Measurements from ENCODE around the gene ZNF862. TPM values are rescaled to one million over a fixed set of nuclear protein-coding genes. Genes with fewer than 3 reads are reported as not detected.

ZNF862 gene
- total and polyA plus RNA-seq, 5 donors from 2014 or later, result 5.3 to 32.8 (median 7.2) TPM

GRCh38 chr7:149844445-149844844 is 6.3 kb downstream of the ZNF862 start:
- DNase-seq (no peak), ATAC-seq (ENCODE audit: low read depth in 2 of 2) (no peak)
- Mint-ChIP-seq H3K4me1 (peaks cover 3 to 41% (median 22%) of the 10 kb centered on the region in 4 donors), H3K27me3 (no peaks in the 10 kb centered on the region), H3K27ac (no peak overlapping the region), H3K9me3 (no peaks in the 10 kb centered on the region), H3K4me3 (no peak overlapping the region), H3K36me3 (peaks cover 17% of the 10 kb centered on the region)
- Histone ChIP-seq H3K4me1 (ENCODE audit: control insufficient read depth, insufficient read depth, low read length, poor library complexity, severe bottlenecking) (peaks cover 5% of the 10 kb centered on the region), H3K36me3 (ENCODE audit: control insufficient read depth, insufficient read depth, low read length) (peaks cover 38% of the 10 kb centered on the region), H3K9me3 (ENCODE audit: control insufficient read depth in 2 of 2, low read length in 2 of 2) (no peaks in the 10 kb centered on the region), H3K4me3 (ENCODE audit: low read depth, low read length) (no peak overlapping the region), H3K27ac (ENCODE audit: insufficient read depth, low read length, poor library complexity, severe bottlenecking) (no peak overlapping the region), H3K27me3 (ENCODE audit: control insufficient read depth, insufficient read depth, low read length) (no peaks in the 10 kb centered on the region)

- Histone ChIP-seq H3K36me3 (ENCODE audit: control insufficient read depth, insufficient read depth, low read length) (peaks cover 42% of the 10 kb centered on the region), H3K4me3 (ENCODE audit: low read depth, low read length) (no peak overlapping the region), H3K4me1 (ENCODE audit: control insufficient read depth, insufficient read depth, low read length, poor library complexity, severe bottlenecking) (no peaks in the 10 kb centered on the region), H3K27me3 (ENCODE audit: control insufficient read depth, insufficient read depth, low read length) (no peaks in the 10 kb centered on the region), H3K27ac (ENCODE audit: insufficient read depth, low read length, poor library complexity, severe bottlenecking) (no peak overlapping the region), H3K9me3 (ENCODE audit: control insufficient read depth in 2 of 2, low read length in 2 of 2) (no peaks in the 10 kb centered on the region)
- H3K27ac Mint-ChIP-seq, result no peak overlapping the region
- DNase-seq (no peak), ATAC-seq (ENCODE audit: low read depth in 2 of 2) (no peak)
- peaks cover 18% of the 10 kb centered on the region for H3K36me3 Mint-ChIP-seq
- no peaks in the 10 kb centered on the region for H3K27me3 Mint-ChIP-seq
- no peak overlapping the region for H3K4me3 Mint-ChIP-seq
- peaks cover 0 to 38% (median 16%) of the 10 kb centered on the region in 4 donors for H3K4me1 Mint-ChIP-seq
- H3K9me3 Mint-ChIP-seq, result no peaks in the 10 kb centered on the region
These were observed 7.2 kb downstream of the ZNF862 start for GRCh38 chr7:149845257-149845980.

GRCh38 chr7:149846021-149846420 is 7.8 kb downstream of the ZNF862 start:
- Histone ChIP-seq H3K36me3 (ENCODE audit: control insufficient read depth, insufficient read depth, low read length) (peaks cover 42% of the 10 kb centered on the region), H3K4me1 (ENCODE audit: control insufficient read depth, insufficient read depth, low read length, poor library complexity, severe bottlenecking) (no peaks in the 10 kb centered on the region), H3K27ac (ENCODE audit: insufficient read depth, low read length, poor library complexity, severe bottlenecking) (no peak overlapping the region), H3K9me3 (ENCODE audit: control insufficient read depth in 2 of 2, low read length in 2 of 2) (no peaks in the 10 kb centered on the region), H3K27me3 (ENCODE audit: control insufficient read depth, insufficient read depth, low read length) (no peaks in the 10 kb centered on the region), H3K4me3 (ENCODE audit: low read depth, low read length) (no peak overlapping the region)
- ATAC-seq (ENCODE audit: low read depth in 2 of 2), result no peak
- H3K27ac Mint-ChIP-seq, result no peak overlapping the region
- DNase-seq, result no peak
- H3K9me3 Mint-ChIP-seq, result no peaks in the 10 kb centered on the region
- peaks cover 0 to 32% (median 13%) of the 10 kb centered on the region in 4 donors for H3K4me1 Mint-ChIP-seq
- no peak overlapping the region for H3K4me3 Mint-ChIP-seq
- H3K36me3 Mint-ChIP-seq, result peaks cover 24% of the 10 kb centered on the region
- H3K27me3 Mint-ChIP-seq, result no peaks in the 10 kb centered on the region

- Histone ChIP-seq H3K27me3 (ENCODE audit: control insufficient read depth, insufficient read depth, low read length) (no peaks in the 10 kb centered on the region), H3K36me3 (ENCODE audit: control insufficient read depth, insufficient read depth, low read length) (peaks cover 42% of the 10 kb centered on the region), H3K4me1 (ENCODE audit: control insufficient read depth, insufficient read depth, low read length, poor library complexity, severe bottlenecking) (no peaks in the 10 kb centered on the region), H3K9me3 (ENCODE audit: control insufficient read depth in 2 of 2, low read length in 2 of 2) (no peaks in the 10 kb centered on the region), H3K4me3 (ENCODE audit: low read depth, low read length) (no peak overlapping the region), H3K27ac (ENCODE audit: insufficient read depth, low read length, poor library complexity, severe bottlenecking) (no peak overlapping the region)
- H3K36me3 Mint-ChIP-seq, result peaks cover 24% of the 10 kb centered on the region
- H3K4me3 Mint-ChIP-seq, result no peak overlapping the region
- no peaks in the 10 kb centered on the region for H3K9me3 Mint-ChIP-seq
- ATAC-seq (ENCODE audit: low read depth in 2 of 2) (no peak), DNase-seq (no peak)
- H3K4me1 Mint-ChIP-seq, result peaks cover 0 to 27% (median 8%) of the 10 kb centered on the region in 4 donors
- no peaks in the 10 kb centered on the region for H3K27me3 Mint-ChIP-seq
- H3K27ac Mint-ChIP-seq, result no peak overlapping the region
These were observed 8.4 kb downstream of the ZNF862 start for GRCh38 chr7:149846436-149847046.

GRCh38 chr7:149849174-149849573 is 11.0 kb downstream of the ZNF862 start:
- no peaks in the 10 kb centered on the region for H3K4me1 ChIP-seq (ENCODE audit: control insufficient read depth, insufficient read depth, low read length, poor library complexity, severe bottlenecking)
- no peaks in the 10 kb centered on the region for H3K27me3 ChIP-seq (ENCODE audit: control insufficient read depth, insufficient read depth, low read length)
- H3K36me3 Mint-ChIP-seq, result peaks cover 32% of the 10 kb centered on the region
- no peak overlapping the region for H3K4me3 ChIP-seq (ENCODE audit: low read depth, low read length)
- no peak overlapping the region for H3K27ac ChIP-seq (ENCODE audit: insufficient read depth, low read length, poor library complexity, severe bottlenecking)
- no peaks in the 10 kb centered on the region for H3K27me3 Mint-ChIP-seq
- no peak for ATAC-seq (ENCODE audit: low read depth in 2 of 2)
- peaks cover 50% of the 10 kb centered on the region for H3K36me3 ChIP-seq (ENCODE audit: control insufficient read depth, insufficient read depth, low read length)
- no peaks in the 10 kb centered on the region for H3K9me3 ChIP-seq (ENCODE audit: control insufficient read depth in 2 of 2, low read length in 2 of 2)
- DNase-seq, result no peak
- H3K4me3 Mint-ChIP-seq, result no peak overlapping the region
- no peak overlapping the region for H3K27ac Mint-ChIP-seq
- H3K4me1 Mint-ChIP-seq, result peaks cover 0 to 14% (median 4%) of the 10 kb centered on the region in 4 donors
- H3K9me3 Mint-ChIP-seq, result no peaks in the 10 kb centered on the region

- no peak for ATAC-seq (ENCODE audit: low read depth in 2 of 2)
- Histone ChIP-seq H3K4me3 (ENCODE audit: low read depth, low read length) (no peak overlapping the region), H3K9me3 (ENCODE audit: control insufficient read depth in 2 of 2, low read length in 2 of 2) (no peaks in the 10 kb centered on the region), H3K27ac (ENCODE audit: insufficient read depth, low read length, poor library complexity, severe bottlenecking) (no peak overlapping the region), H3K36me3 (ENCODE audit: control insufficient read depth, insufficient read depth, low read length) (peaks cover 44% of the 10 kb centered on the region), H3K4me1 (ENCODE audit: control insufficient read depth, insufficient read depth, low read length, poor library complexity, severe bottlenecking) (peaks cover 8% of the 10 kb centered on the region), H3K27me3 (ENCODE audit: control insufficient read depth, insufficient read depth, low read length) (no peaks in the 10 kb centered on the region)
- H3K27me3 Mint-ChIP-seq, result no peaks in the 10 kb centered on the region
- no peak overlapping the region for H3K4me3 Mint-ChIP-seq
- no peak for DNase-seq
- H3K4me1 Mint-ChIP-seq, result peaks cover 0 to 22% (median 10%) of the 10 kb centered on the region in 4 donors
- H3K9me3 Mint-ChIP-seq, result no peaks in the 10 kb centered on the region
- H3K27ac Mint-ChIP-seq, result peak overlapping the region in 1 of 3 donors; percentile 90
- H3K36me3 Mint-ChIP-seq, result peaks cover 32% of the 10 kb centered on the region
These were observed 11.9 kb downstream of the ZNF862 start for GRCh38 chr7:149850007-149850594.

- no peak overlapping the region for H3K27ac ChIP-seq (ENCODE audit: insufficient read depth, low read length, poor library complexity, severe bottlenecking)
- Mint-ChIP-seq H3K4me1 (peaks cover 0 to 26% (median 11%) of the 10 kb centered on the region in 4 donors), H3K36me3 (peaks cover 29% of the 10 kb centered on the region), H3K9me3 (no peaks in the 10 kb centered on the region), H3K4me3 (no peak overlapping the region), H3K27ac (no peak overlapping the region), H3K27me3 (no peaks in the 10 kb centered on the region)
- ATAC-seq (ENCODE audit: low read depth in 2 of 2) (no peak), DNase-seq (no peak)
- H3K36me3 ChIP-seq (ENCODE audit: control insufficient read depth, insufficient read depth, low read length), result peaks cover 40% of the 10 kb centered on the region
- peaks cover 14% of the 10 kb centered on the region for H3K4me1 ChIP-seq (ENCODE audit: control insufficient read depth, insufficient read depth, low read length, poor library complexity, severe bottlenecking)
- no peaks in the 10 kb centered on the region for H3K9me3 ChIP-seq (ENCODE audit: control insufficient read depth in 2 of 2, low read length in 2 of 2)
- H3K27me3 ChIP-seq (ENCODE audit: control insufficient read depth, insufficient read depth, low read length), result no peaks in the 10 kb centered on the region
- no peak overlapping the region for H3K4me3 ChIP-seq (ENCODE audit: low read depth, low read length)
These were observed 12.5 kb downstream of the ZNF862 start for GRCh38 chr7:149850716-149851115.
